GM15510 (cell line): ENCODE results near the gene CMTM5.

Source experiments
- POLR2A ChIP-seq: IDR thresholded peaks from 3 replicates; pipeline ENCODE4 v1.6.1; 2011; ENCODE audit warnings: borderline replicate concordance; ENCODE audit not compliant: insufficient read length; ENCODE audit errors: extremely low read depth

Gene CMTM5

DNA sequence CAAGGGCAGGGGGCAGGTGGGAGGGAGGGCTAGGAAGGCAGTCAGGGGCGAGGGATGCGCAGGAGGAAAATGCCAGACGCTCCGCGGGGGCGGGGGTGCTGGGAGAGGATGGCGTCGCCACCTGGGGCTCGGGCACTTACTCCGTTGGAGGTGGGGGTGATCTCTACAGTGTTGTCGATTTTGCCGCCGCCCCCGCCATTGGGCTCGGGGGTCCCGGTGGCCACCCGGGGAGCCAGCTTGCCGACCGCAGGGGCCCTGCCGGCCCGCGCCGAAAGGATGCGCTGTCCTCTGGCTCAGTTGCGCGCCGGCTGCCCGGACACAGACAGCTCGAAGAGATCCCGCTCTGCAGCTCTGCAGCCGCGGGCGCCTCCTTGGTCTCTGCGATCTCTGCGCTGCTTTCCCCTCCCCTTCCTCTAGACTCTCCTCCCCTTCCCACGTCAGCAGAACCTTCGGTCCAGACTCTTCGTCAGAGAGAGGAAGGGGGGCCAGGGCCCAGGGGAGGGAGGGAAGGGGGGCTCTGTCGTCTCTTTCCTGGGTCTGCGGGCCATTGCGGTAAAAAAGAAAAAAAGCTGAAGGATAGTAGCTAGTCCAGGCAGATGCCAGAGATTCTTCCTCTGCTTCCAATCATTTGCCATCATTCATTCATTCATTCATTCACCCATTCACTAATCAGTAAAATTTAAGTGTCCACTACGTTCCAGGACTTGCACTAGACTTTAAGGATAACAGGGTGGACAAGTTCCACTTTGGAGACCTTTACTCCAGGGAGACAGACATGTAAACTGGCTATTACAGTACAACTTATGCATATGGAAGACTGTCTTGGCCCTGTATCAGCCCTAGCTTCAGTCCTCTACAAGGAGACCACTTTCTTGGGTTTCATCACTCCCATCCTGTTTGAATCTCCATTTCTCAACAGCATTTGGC lies 24.1 kb upstream of the CMTM5 start, which contains the start of gene SLC22A17:
SLC22A17 (minus strand) TSS at position 382 of the 927 bp plus-strand sequence.
- TF ChIP-seq POLR2A = no peak

GRCh38 chr14:23353433-23353780 lies 23.4 kb upstream of the CMTM5 start:
- no peak for TF ChIP-seq POLR2A

GRCh38 chr14:23354990-23355389 lies 21.9 kb upstream of the CMTM5 start:
- TF ChIP-seq POLR2A = no peak

- TF ChIP-seq POLR2A = no peak
These were observed 20.9 kb upstream of the CMTM5 start for GRCh38 chr14:23355871-23356435.

- no peak for TF ChIP-seq POLR2A
These were observed 20.2 kb upstream of the CMTM5 start for GRCh38 chr14:23356662-23357061.

DNA sequence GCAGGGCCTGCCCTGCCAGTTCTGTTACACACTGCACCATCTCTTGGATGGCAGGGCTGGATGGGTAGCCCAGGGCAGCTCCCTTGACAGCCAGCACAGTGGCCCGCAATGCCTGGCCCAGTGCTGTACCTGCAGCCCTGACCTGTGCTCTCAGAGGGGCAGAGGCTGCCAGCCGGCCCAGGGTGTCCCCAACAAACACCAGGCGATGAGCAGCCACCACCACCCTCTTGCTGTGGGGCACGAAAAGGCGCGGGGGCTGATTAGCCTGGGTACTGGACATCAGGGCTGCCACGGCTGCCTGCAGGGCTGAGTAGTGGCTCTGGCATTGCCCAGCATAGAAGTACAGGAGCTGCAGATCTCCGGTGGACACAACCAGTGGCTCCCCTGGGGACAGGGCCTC lies 19.6 kb upstream of the CMTM5 start:
- TF ChIP-seq POLR2A = no peak

GRCh38 chr14:23358042-23358441 lies 18.8 kb upstream of the CMTM5 start:
- no peak for TF ChIP-seq POLR2A

GRCh38 chr14:23358553-23359166 lies 18.2 kb upstream of the CMTM5 start:
- no peak for TF ChIP-seq POLR2A

GRCh38 chr14:23359167-23359626 lies 17.6 kb upstream of the CMTM5 start:
- TF ChIP-seq POLR2A = no peak

- TF ChIP-seq POLR2A = no peak
These were observed 17.0 kb upstream of the CMTM5 start for GRCh38 chr14:23359722-23360447.

DNA sequence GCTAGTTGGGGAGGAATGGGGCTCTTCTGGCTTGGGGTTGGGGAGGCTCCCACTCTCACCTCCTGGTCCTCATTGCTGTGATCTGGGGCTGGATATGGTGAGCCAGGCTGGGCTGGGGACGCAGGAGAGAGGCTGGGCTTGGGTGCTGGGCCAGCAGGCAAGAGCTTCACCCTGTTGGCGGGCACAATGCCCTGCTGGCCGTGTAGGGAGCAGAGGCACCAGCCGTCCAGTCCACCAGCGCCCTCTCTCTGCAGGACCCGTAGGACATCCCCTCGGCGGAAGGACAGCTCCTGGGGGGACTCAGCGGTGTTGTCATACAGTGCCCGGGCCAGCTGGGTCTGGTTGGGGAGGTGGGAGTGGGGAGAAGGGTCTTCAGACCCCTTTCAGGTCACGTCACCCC lies 16.4 kb upstream of the CMTM5 start:
- no peak for TF ChIP-seq POLR2A

DNA sequence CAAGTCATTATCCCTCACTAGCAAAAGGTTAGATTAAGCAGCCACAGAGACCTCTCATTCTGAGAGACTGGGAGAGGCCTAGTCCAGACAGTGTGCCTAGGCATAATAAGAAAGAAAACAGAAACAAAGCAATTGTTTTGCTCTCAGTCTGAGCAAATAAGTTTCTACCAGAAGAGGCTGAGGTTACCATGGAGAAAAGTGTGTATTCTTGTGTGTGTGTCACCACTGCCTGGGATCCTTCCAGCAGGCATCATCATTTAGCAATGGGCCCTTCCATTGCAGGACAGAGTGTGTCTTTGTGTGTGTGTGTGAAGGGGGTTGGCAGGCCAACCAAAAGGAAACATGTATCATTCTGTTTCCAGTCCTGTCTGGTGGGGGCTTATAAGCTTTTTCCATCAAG lies 15.5 kb upstream of the CMTM5 start:
- no peak for TF ChIP-seq POLR2A

DNA sequence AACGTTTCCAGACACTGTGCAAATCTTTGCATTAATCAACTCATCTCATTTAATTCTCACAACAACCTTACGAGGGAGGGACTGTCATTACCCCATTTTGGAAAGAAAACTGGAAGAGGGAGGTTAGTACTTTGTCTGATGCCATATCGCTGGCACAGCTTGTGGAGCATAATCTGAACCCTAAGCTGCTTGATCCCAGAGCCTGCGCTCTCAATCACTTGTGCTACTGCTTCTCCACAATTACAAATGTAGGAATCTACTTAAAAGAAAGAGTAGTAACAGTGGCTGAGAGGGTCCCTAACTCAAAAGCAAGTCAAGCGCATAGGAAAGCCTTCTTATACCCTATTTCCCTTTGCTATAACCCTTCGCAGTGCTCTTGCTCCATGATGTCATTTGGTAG lies 15.1 kb upstream of the CMTM5 start:
- TF ChIP-seq POLR2A = no peak

DNA sequence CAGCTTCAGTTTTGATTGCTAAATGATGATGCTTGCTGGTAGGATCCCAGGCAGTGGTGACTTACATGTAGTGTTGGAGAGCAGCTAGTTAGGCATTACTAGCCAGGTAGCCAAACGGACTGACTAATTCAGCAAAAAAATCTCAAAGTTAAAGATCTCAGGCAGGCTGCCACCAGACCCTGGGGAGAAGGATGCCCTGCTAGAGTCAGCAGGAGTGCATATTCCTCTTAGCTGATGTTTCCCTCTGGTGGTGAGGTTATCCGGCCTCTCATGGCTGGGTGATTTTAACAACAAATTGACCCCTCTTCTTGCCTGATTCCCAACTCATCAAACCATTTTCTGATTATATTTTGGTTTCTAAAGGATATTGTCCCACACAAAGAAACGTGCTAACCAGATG lies 14.6 kb upstream of the CMTM5 start:
- no peak for TF ChIP-seq POLR2A
